ENCODE results near the gene SCUBE1.

- TF ChIP-seq, protein P1, sequence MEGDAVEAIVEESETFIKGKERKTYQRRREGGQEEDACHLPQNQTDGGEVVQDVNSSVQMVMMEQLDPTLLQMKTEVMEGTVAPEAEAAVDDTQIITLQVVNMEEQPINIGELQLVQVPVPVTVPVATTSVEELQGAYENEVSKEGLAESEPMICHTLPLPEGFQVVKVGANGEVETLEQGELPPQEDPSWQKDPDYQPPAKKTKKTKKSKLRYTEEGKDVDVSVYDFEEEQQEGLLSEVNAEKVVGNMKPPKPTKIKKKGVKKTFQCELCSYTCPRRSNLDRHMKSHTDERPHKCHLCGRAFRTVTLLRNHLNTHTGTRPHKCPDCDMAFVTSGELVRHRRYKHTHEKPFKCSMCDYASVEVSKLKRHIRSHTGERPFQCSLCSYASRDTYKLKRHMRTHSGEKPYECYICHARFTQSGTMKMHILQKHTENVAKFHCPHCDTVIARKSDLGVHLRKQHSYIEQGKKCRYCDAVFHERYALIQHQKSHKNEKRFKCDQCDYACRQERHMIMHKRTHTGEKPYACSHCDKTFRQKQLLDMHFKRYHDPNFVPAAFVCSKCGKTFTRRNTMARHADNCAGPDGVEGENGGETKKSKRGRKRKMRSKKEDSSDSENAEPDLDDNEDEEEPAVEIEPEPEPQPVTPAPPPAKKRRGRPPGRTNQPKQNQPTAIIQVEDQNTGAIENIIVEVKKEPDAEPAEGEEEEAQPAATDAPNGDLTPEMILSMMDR (conservative IDR thresholded peaks at IDR 0.05; ENCODE audit: low read length): no peak
- no peak for TF ChIP-seq EZH2phosphoT487 (IDR thresholded peaks at IDR 0.05; ENCODE audit: borderline replicate concordance)
Measured at GRCh38 chr22:43152003-43152356, 191.2 kb downstream of the SCUBE1 start.

Measured in Loucy (cell line).